OCI-M1 (cell line): ENCODE measurements around the gene SELENOM.
"Not testable (repeated sequence)": the region's sequence is repeated elsewhere in the genome, so short reads cannot be mapped to it uniquely, and the experiment has no call there.

Source experiments
- DNase-seq: peaks from one replicate; lab custom pipeline; 2025; lab: John Stamatoyannopoulos, UW

Gene SELENOM

DNA sequence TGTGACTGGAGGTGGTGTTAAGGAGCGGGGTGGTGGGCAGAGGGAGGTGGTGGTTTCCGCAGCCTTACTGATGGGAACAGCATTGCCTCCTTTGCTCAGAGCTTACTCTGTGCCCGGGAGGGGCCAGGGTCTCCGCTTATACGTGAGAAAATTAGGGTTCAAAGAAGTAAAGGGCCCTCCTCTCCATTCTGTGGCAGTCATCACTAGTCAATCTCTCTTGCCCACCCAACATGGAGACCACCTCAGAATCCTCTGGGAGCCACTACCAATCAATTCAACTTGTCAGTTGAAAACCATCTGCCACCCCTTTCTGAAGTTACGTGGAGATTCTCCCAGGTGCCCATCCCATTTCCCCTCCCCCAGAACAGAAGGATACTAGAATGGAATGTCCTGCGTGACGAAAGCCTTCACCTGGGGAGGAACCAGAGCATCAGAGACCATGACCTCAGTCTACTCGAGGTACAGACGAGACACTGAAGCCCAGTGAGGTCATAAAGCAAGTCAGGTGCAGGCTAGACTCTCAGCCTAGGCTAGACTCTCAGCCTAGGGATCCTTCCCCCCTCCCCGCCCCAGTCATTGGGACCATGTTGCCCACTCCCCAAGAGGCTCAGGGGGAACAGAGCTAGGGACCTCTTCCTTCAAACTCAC lies 2.0 kb downstream of the SELENOM start:
- DNase-seq = no peak

DNA sequence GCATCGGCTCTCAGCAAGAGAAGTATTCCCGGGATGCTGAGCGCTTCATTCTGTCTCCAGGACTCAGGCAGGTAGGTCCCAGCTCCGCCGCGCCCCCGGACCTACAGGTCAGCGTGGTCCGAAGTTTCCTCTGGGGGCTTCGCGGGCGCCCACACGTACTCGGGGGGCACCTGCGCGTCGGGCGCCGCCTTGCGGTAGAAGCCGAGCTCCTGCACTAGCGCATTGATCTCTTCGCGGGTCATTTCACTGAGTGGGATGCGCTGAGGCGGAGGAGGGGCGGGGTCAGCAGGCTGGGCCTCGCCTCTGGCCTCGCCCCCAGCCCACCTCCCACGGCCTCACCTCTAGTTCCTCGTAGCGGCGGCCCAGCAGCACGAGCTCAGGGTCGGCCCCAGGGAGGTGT lies 2.5 kb downstream of the SELENOM start:
- DNase-seq = no peak

DNA sequence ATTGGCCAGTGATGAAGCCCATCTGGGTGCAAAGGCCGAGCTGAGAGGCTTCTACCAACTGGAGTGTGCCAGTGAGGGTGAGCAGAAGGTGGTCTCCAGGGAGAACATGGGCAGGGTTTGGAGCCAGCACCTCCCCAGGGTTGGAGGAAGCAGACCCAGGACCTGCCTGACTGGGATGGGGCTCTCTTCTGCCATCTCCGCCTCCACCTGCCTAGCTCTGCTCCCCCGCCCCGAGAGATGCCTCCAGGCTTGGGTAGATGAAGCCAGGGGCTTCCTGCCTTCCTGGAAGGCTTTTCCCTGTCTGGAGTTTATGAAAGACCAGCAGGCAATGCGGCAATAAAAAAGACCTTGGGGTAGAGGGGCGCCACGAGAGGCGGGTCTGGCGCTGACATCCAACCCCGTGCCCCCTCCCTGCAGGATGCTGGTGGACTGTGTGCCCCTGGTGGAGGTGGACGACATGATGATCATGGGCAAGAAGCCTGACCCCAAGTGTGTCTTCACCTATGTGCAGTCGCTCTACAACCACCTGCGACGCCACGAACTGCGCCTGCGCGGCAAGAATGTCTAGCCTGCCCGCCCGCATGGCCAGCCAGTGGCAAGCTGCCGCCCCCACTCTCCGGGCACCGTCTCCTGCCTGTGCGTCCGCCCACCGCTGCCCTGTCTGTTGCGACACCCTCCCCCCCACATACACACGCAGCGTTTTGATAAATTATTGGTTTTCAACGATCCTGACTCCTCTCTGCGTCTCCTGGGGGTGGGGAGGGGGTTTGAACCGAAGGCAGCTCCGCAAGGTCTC lies 3.3 kb downstream of the SELENOM start:
- no peak for DNase-seq

DNA sequence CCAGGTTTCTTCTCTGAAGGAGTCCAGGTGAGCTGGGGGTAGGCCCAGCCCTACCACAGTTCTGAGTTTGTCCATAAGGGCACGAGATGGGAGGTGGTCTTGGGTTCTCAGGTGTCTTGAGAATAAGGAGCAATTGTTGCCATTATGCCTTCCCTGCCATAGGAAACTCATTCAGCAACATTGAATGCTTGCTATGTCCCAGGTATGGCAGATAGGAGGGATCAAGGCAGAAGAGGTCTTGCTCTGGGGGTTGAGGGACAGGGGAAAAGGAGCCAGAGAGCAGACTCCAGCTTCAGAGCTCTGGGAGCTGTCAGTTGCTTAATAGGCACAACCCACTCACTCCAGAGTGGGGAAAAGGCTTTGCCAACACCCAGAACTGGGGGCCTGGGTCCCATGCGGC lies 4.3 kb downstream of the SELENOM start:
- DNase-seq = no peak

DNA sequence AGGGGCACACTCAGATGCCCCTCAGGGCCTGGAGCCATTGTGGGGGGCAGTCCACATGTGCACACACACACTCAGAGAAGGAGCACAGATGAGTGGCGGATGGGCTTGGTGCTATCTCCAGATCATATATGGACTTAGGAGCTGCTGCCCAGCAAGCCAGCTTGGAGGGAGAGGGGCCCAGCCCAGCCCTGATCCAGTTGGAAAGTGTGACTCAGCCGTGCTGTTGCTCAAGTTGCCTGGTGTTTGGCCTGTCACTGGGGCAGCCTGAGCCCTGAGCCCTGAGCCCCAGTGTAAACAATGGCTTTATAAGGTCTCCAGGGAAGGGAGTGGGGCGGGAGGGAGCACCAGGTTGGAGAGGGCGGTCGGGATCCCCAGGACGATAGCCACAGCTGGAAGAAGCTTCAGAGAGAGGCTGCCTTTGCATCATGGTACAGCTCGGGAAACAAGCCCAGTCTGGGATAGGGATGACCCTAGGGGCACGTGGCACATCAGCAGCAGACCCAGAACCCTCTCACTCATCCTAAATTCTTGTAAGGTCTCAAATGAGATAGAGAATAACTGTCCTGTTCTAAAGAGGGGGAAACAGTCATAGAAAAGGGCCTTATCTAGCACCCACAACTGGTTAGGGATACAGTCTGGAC lies 4.8 kb downstream of the SELENOM start:
- DNase-seq = peak; percentile 33

DNA sequence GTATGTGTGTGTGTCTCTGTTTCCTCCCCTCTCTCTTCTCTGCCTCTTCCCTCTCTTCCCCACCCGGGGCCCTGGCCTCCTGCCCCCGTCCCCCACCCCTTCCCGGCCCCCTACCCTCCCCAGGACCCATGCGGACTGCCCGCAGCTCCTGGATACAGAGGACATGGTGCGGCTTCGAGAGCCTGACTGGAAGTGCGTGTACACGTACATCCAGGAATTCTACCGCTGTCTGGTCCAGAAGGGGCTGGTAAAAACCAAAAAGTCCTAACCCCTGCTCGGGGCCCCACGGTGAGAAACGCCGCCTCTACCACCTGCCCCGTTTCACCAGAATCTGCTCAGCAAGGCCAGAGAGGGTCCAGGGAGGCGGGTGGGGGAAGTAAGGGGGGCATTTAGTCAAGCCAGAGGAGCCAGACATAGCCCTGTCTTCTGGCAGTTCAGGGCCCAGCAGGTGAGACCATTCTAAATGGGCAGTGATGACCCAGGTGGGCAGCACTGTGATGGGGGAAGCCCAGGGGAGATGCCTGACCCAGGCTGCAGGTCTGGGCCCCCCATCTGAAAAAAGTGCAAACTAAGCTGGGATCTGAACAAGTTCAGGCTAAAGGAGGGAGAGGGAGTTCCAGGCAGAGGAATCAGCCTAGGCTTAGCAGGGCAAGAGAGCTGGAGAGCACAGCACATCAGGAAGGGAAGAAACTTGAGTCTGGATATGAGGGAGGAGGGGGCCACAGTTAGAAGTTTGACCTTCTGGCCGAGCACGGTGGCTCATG lies 6.4 kb downstream of the SELENOM start:
- no peak for DNase-seq

DNA sequence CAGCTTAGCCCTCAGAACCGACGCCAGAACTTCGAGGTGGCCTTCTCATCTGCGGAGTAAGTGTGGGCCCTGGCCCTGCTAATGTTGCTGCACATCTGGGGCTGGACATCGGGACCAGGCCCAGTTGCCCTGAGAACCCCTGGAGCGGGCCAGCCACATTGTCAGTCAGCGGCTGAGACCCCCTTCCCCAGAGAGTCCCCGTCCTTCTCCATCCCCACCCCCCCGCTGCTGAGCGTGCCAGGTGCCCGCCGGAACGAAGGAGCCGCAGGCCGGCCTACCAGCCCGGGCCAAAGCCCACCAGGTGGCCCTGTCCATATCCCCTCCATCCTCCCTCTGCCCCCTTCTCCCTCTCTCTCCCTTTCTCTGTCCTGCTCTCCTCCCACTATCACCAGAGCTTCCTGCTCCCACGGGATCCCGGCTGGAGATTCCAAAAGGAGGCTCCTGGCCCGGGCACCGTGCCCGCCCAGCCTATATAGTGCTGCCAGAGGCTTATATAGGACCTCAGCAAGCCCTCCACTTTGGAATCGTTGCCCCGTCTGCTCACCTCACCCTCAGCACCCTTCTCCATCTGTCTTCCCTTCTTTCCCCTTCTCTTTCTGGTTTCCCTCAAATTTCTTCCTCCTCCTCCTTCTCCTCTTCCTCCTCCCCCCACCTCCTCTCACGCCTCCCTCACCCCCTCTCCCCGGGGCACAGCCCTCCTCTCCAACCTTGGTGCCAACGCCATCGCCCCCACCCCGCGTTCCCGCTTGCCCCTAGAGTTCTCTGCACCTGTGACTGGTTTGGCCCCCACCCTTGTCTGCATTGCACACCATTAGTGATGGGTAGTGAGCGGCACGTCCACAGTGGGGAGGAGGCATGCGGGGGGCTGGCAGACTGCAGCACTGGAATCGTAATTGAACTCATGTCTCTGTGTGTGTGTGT lies 7.3 kb downstream of the SELENOM start:
- no peak for DNase-seq

DNA sequence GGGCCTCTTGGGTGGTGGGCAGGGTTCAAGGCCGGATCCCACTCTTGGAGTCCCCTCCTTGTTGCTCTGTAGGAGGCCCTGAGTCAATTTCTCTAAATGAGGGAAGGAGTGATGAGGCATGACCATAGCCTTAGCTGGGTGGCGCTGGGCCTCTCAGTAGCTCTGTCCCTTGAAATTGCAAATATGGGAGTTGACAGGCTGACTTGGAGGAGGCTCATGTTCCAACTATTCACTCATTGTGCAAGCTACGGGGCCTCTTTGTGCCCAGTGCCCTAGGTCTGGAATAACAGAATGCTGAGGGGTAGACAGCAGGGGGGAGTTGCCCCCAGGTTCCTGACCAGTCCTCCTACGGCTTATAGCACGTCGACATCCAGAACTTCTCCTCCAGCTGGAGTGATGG lies 8.0 kb downstream of the SELENOM start:
- no peak for DNase-seq

DNA sequence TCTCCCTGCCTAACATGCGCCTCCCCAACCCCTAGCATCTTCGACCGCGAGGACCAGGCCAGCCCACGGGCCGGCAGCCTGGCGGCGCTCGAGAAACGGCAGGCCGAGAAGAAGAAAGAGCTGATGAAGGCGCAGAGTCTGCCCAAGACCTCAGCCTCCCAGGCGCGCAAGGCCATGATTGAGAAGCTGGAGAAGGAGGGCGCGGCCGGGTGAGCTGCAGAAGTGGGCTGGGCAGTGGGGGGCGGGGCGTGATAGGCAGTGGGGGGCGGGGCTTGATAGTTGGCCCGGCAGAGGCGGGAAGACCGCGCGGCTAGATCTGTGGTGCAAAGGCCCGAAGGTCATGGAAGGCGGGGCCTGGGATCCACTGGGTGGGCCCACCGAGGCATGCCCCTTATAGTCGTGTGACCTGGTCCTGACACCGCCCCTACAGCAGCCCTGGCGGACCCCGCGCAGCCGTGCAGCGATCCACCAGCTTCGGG lies 8.7 kb downstream of the SELENOM start:
- DNase-seq = no peak

DNA sequence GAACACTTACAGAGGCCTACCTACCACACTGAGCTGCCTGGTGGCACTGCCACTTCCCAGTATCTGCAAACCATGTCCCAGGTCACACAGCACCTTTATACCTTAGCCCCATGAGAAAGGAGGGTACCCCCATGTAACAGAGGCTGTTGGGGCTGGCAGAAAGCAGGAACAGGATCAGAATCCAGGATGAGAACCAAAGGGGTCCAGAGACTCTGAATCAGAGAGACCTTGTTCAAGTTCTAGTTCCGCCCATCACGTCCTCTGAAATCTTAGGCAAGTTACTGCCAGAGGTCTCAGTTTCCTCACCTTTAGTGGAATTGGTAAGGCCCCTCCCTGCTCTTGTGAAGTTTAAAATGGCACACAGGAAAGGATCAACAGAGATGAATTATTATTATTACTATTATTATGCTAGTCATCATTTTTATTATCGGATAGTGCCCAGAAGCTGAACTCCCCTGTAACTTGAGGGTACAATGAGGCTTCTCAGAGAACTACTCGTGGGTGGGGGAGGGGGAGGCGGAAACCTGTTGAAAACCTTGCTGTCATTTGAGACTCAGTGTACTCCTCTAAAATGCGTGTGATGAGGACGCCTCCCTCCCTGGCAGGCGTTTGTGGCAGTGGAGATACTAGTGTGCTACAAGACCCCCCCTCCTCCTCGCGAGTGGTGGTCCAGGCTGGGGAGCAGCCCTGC lies 9.3 kb downstream of the SELENOM start:
- no peak for DNase-seq

DNA sequence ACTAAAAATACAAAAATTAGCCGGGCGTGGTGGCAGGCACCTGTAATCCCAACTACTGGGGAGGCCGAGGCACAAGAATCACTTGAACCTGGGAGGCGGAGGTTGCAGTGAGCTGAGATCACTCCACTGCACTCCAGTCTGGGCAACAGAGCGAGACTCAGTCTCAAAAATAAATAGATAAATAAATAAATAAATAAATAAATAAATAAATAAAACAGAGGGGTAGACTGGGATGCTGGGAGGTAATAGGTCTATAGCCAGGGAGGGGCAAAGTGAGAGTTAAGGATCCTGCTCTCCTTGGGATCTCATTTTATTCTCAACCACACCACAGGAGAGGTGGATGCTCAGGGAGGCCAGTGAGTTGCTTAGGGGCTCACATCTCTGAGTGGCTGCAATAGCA lies 9.8 kb downstream of the SELENOM start:
- DNase-seq = not testable (repeated sequence)

DNA sequence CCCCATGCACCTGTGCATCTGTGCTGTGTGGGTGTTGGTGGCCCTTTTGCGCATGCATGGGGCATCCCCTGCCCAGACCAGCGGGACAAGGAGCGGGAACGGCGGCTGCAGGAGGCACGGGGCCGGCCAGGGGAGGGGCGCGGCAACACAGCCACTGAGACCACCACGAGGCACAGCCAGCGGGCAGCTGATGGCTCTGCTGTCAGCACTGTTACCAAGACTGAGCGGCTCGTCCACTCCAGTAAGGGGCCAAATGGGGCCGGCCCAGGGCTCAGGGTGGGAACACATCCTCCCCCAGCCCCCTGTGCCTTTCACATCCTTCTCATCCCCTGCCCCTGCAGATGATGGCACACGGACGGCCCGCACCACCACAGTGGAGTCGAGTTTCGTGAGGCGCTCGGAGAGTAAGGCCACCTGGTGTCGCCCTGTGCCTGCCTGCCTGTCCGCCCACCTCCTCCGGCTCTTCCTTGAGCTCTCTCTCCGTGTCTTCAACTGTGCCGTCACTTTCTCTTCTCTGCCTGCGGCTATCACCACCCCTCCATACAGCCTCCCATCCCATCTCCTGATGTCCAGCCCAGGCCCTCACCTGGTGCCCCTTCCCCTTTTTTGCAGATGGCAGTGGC lies 10.6 kb downstream of the SELENOM start:
- no peak for DNase-seq

DNA sequence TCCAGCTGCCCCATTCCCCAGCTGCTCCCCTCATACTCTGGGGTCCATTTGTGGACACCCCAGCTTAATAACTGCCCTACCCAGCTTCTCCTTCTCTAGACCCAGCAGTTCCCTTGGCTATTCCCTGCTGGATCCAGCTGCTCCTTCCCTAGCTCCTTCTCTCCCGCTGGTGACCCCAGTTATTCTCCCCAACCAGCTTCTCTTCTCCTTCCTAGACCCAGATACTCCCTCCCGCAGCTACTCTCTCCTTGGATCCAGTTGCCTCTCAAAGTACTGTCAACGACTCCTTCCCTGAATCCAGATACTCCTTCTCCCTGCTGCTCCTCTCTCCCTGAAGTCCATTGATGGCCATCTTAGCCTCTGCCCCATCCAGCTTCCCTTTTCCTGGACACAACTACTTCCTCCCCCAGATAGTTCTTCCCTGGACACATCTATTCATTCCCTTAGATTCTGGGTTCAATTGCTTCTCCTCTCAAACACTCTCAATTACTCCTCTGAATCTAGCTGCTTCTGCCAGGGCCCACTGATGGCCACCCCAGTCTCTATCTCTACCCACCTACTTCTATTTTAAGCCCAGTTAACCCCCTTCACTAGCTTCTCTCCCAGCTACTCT lies 11.6 kb downstream of the SELENOM start:
- no peak for DNase-seq

DNA sequence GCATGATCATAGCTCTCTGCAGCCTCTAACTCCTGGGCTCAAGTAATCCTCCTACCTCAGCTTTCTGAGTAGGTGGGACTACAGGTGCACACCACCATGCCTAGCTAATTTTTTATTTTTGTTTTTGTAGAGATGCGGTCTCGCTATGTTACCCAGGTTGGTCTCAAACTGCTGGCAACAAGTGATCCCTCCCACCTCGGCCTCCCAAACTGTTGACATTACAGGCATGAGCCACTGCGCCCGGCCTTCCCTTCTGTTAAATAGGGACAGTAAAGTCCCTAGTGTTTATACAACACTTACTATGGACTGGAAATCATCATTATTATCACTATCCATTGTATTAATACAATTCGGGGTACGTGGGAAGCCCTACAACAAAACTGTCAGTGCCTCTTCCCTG lies 12.6 kb downstream of the SELENOM start:
- no peak for DNase-seq

DNA sequence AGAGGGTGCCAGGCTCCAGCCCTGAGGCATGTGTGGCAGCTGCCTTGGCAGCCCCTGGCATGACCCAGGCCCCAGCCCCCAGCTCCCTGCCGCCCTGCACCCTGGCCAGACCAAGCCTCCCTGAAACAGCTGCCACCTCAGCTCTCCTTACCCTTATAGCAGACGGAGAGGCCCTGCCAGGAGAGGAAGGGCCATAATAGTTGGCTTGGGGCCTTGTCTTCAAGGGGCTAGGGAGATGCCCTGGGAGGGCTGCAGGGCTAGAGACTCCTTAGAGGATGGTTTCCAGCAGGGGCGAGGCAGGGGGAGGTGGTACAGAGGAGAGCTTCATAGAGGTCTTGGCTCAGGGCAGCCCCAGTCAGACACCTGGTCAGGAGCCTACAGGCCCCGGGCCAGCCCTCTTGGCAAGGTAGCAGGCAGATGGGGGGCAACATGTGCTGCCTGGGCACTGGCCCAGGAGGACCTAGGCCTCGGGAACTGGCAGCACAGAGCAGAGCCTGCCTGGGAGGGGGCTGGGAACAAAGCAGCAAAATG lies 13.3 kb downstream of the SELENOM start:
- no peak for DNase-seq

DNA sequence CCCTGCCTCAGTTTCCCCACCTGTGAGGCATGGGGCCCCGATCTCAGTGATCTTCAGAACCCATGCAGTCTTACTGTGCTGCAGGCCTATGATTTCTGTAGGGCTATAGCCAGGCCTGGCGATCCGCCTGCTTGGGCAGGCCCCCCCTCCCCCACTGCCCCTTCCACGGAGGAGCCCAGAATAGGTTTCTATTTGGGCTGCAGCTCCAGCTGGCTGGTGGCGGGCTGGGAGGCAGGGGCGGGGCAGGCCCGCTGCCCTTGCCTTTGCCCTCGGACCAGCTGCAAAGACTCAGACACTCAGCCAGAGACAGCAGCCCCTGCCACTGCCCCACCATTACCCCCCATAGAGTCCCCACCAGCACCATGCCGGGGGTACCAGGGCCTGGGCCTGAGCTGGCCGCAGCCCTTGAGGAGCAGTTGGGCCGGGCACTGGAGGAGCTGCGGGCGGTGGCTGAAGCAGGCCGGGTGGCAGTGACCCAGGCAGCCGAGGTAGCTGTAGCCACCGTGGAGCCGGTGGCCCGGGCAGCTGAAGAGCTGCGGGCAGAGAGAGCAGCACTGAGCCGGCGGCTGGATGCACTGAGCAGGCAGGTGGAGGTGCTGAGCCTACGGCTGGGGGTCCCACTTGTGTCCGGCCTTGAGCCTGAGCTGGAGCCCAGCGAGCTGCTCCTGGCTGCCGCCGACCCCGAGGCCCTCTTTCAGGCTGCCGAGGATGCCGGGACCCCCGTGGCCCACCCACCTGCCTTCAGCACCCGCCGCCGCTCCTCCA lies 14.1 kb downstream of the SELENOM start:
- no peak for DNase-seq

DNA sequence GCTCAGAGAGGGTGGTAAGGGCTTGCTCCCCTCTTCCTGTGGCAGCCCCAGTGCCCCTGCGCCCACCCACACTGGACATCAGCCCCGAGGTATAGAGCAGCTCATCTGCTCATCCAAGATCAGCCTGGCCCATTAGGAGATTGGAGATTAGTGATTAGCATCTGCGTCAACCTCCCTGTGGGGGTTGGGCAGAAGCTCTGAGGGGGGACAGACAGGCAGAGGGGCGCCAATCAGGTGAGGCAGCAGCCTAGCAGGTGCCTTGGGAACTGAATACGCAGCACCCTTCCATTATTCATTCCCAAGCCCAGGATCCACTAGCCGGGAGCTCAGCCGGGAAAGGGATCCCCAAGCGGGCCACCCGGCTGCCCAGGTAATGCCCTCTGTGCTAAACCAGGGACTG lies 15.2 kb downstream of the SELENOM start:
- DNase-seq = no peak

DNA sequence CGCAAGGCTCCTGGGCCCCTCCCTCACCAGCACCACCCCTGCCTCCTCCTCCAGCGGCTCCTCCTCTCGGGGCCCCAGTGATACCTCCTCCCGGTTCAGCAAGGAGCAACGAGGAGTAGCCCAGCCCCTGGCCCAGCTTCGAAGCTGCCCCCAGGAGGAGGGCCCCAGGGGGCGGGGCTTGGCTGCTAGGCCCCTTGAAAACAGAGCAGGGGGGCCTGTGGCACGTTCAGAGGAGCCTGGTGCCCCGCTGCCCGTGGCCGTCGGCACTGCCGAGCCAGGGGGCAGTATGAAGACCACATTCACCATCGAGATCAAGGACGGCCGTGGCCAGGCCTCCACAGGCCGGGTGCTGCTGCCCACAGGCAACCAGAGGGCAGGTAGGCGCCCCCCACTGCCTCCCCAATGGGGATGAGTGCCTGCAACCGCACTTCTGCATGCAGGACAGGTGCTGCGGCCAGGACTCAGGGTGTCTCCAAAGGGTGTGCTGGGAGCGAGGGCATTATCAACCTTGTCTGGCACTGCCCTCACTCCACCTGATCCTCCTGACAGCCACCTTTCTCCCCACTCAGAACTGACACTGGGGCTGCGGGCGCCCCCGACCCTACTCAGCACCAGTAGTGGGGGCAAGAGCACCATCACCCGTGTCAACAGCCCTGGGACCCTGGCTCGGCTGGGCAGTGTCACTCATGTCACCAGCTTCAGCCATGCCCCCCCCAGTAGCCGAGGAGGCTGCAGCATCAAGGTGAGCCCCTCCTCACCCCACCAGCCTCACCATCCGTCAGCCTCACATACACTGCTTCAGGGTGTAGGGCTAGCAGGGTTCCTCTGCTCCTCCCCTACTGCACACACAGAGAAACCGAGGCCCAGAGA lies 16.0 kb downstream of the SELENOM start:
- no peak for DNase-seq
